Loucy (cell line): Measurements from ENCODE around the gene JAG1.
"Not testable (repeated sequence)": the region's sequence is repeated elsewhere in the genome, so short reads cannot be mapped to it uniquely, and the experiment has no call there.

Experiments used
- H2AFZ ChIP-seq: fragments of 200-600 bp; sonication (generic); 2 replicates; pipeline ENCODE4 v1.6.0; 2016; ENCODE audit warnings: antibody characterized with exemption, mild to moderate bottlenecking, low read length, moderate library complexity
- H3F3A ChIP-seq: fragments of 200-600 bp; 2 replicates; pipeline ENCODE4 v1.6.0; 2016; ENCODE audit warnings: antibody characterized with exemption, low read depth, mild to moderate bottlenecking
- H3K27me3 ChIP-seq: fragments of 200-600 bp; sonication (generic); 2 replicates; pipeline ENCODE4 v1.6.1; 2014; ENCODE audit warnings: low read length, mild to moderate bottlenecking; ENCODE audit not compliant: insufficient read depth, poor library complexity, severe bottlenecking
- H3K36me3 ChIP-seq: fragments of 200-600 bp; sonication (generic); 2 replicates; pipeline ENCODE4 v1.6.1; 2016; ENCODE audit warnings: low read length; ENCODE audit not compliant: insufficient read depth
- H3K4me1 ChIP-seq: fragments of 200-600 bp; sonication (generic); 2 replicates; pipeline ENCODE4 v1.5.1; 2014; ENCODE audit warnings: low read length, mild to moderate bottlenecking; ENCODE audit not compliant: insufficient read depth, poor library complexity, severe bottlenecking
- H3K4me2 ChIP-seq: fragments of 200-600 bp; sonication (generic); 2 replicates; pipeline ENCODE4 v1.6.0; 2014; ENCODE audit warnings: antibody characterized with exemption, low read length, low read depth, mild to moderate bottlenecking; ENCODE audit not compliant: poor library complexity, severe bottlenecking
- H3K4me3 ChIP-seq: fragments of 200-600 bp; sonication (generic); 2 replicates; pipeline ENCODE4 v1.5.1; 2014; ENCODE audit warnings: low read length, mild to moderate bottlenecking, mixed read lengths; ENCODE audit not compliant: poor library complexity, severe bottlenecking
- H3K79me2 ChIP-seq: fragments of 200-600 bp; sonication (generic); 2 replicates; pipeline ENCODE4 v1.6.1; 2014; ENCODE audit warnings: low read length; ENCODE audit not compliant: insufficient read depth
- H3K9ac ChIP-seq: fragments of 200-600 bp; sonication (generic); 2 replicates; pipeline ENCODE4 v1.6.0; 2014; ENCODE audit warnings: mild to moderate bottlenecking, low read depth, low read length, moderate library complexity; ENCODE audit not compliant: poor library complexity, severe bottlenecking
- H3K9me2 ChIP-seq: fragments of 200-600 bp; sonication (generic); replicated peaks from 2 replicates; pipeline ENCODE4 v1.6.1; 2016; ENCODE audit warnings: low read depth, low read length, mixed read lengths
- H3K9me3 ChIP-seq: fragments of 200-600 bp; sonication (generic); 2 replicates; pipeline ENCODE4 v1.6.1; 2014; ENCODE audit warnings: mild to moderate bottlenecking, antibody characterized with exemption, low read length, low read depth; ENCODE audit not compliant: insufficient read depth
- H4K20me1 ChIP-seq: fragments of 200-600 bp; sonication (generic); 2 replicates; pipeline ENCODE4 v1.6.0; 2014; ENCODE audit warnings: antibody characterized with exemption, low read length, mild to moderate bottlenecking; ENCODE audit not compliant: insufficient read depth, poor library complexity, severe bottlenecking
- CTCF ChIP-seq: fragments of 200-600 bp; sonication (generic); conservative IDR thresholded peaks from 2 replicates; pipeline ENCODE4 v1.5.1; 2014; ENCODE audit warnings: mild to moderate bottlenecking, antibody characterized with exemption, low read length
- EZH2phosphoT487 ChIP-seq: fragments of 200-600 bp; IDR thresholded peaks from 2 replicates; pipeline ENCODE4 v1.6.1; 2018; ENCODE audit warnings: antibody characterized with exemption, mild to moderate bottlenecking, moderate library complexity, borderline replicate concordance

The JAG1 gene

GRCh38 chr20:10590950-10591671 is 82.7 kb downstream of the JAG1 start:
- Histone ChIP-seq H3K9ac (no peak overlapping the region), H3K4me2 (no peak overlapping the region), H3K36me3 (no peaks in the 10 kb centered on the region), H4K20me1 (no peaks in the 10 kb centered on the region), H3K4me3 (no peak overlapping the region), H3K4me1 (no peaks in the 10 kb centered on the region), H3K79me2 (no peaks in the 10 kb centered on the region), H2AFZ (no peak overlapping the region), H3K9me2 (no peaks in the 10 kb centered on the region), H3K27me3 (no peaks in the 10 kb centered on the region), H3K9me3 (no peaks in the 10 kb centered on the region), H3F3A (no peaks in the 10 kb centered on the region)
- TF ChIP-seq CTCF (no peak), EZH2phosphoT487 (no peak)

GRCh38 chr20:10590446-10590845 is 83.4 kb downstream of the JAG1 start:
- H3K4me1 ChIP-seq, H3K9me3 ChIP-seq, H4K20me1 ChIP-seq, H3K4me3 ChIP-seq, H3K4me2 ChIP-seq, H3K27me3 ChIP-seq, H3K9ac ChIP-seq, H3K79me2 ChIP-seq, H3K36me3 ChIP-seq, H2AFZ ChIP-seq, H3F3A ChIP-seq, H3K9me2 ChIP-seq: not testable (repeated sequence)
